GM23338 (cell line): ENCODE data around the gene ELOVL7. TPM values are rescaled to one million over a fixed set of nuclear protein-coding genes. Genes with fewer than 3 reads are reported as not detected.

Experiments used
- ATAC-seq: fragments of 200-7000 bp; cut with Tn5 transposase; 3 replicates; pipeline ENCODE4 v1.9.1; 2020
- DNase-seq: peaks from one replicate; pipeline ENCODE4 v3.0.0-alpha.2; 2015; ENCODE audit warnings: low spot score
- H2AFZ ChIP-seq: fragments of 200-600 bp; sonication (generic); 2 replicates; pipeline ENCODE4 v1.8.0; 2016; ENCODE audit warnings: antibody characterized with exemption, mild to moderate bottlenecking, moderate library complexity
- H3F3A ChIP-seq: fragments of 200-600 bp; sonication (generic); replicated peaks from 2 replicates; pipeline ENCODE4 v1.8.0; 2017; ENCODE audit warnings: antibody characterized with exemption, mixed run types, low read depth
- H3K27ac ChIP-seq: fragments of 200-600 bp; sonication (generic); 2 replicates; pipeline ENCODE4 v1.6.1; 2016; ENCODE audit warnings: low read depth
- H3K27me3 ChIP-seq: fragments of 200-600 bp; sonication (generic); 2 replicates; pipeline ENCODE4 v1.8.0; 2016; ENCODE audit warnings: mild to moderate bottlenecking, mixed run types, moderate library complexity; ENCODE audit not compliant: insufficient read depth
- H3K36me3 ChIP-seq: fragments of 200-600 bp; sonication (generic); 2 replicates; pipeline ENCODE4 v1.8.0; 2016; ENCODE audit warnings: mild to moderate bottlenecking; ENCODE audit not compliant: insufficient read depth
- H3K4me1 ChIP-seq: fragments of 200-600 bp; sonication (generic); 2 replicates; pipeline ENCODE4 v1.8.0; 2016; ENCODE audit warnings: mild to moderate bottlenecking, moderate library complexity; ENCODE audit not compliant: insufficient read depth
- H3K4me2 ChIP-seq: fragments of 200-600 bp; sonication (generic); 2 replicates; pipeline ENCODE4 v1.7.1; 2017; ENCODE audit warnings: mixed run types
- H3K4me3 ChIP-seq: fragments of 200-600 bp; sonication (generic); 2 replicates; pipeline ENCODE4 v1.6.1; 2016; ENCODE audit warnings: mixed run types
- H3K79me2 ChIP-seq: fragments of 200-600 bp; sonication (generic); replicated peaks from 2 replicates; pipeline ENCODE4 v1.8.0; 2017; ENCODE audit warnings: mild to moderate bottlenecking; ENCODE audit not compliant: insufficient read depth
- H3K9me2 ChIP-seq: fragments of 200-600 bp; sonication (generic); 2 replicates; pipeline ENCODE4 v1.8.0; 2017; ENCODE audit not compliant: insufficient read depth
- H4K20me1 ChIP-seq: fragments of 200-600 bp; sonication (generic); replicated peaks from 2 replicates; pipeline ENCODE4 v1.8.0; 2017; ENCODE audit warnings: mild to moderate bottlenecking; ENCODE audit not compliant: insufficient read depth
- H3K27ac Mint-ChIP-seq: 2 replicates; pipeline ENCODE4 v1.8.0; 2020; ENCODE audit warnings: inconsistent platforms, mild to moderate bottlenecking, moderate library complexity, mixed read lengths
- H3K27me3 Mint-ChIP-seq: 3 replicates; pipeline ENCODE4 v1.8.0; 2022; ENCODE audit warnings: low read depth, mild to moderate bottlenecking, moderate library complexity, mixed read lengths, inconsistent platforms; ENCODE audit not compliant: insufficient read depth, poor library complexity
- H3K36me3 Mint-ChIP-seq: 3 replicates; pipeline ENCODE4 v1.8.0; 2021; ENCODE audit warnings: low read depth, mild to moderate bottlenecking, inconsistent platforms, moderate library complexity, mixed read lengths
- H3K4me1 Mint-ChIP-seq: 3 replicates; pipeline ENCODE4 v1.8.0; 2020; ENCODE audit warnings: mild to moderate bottlenecking, inconsistent platforms, mixed read lengths
- H3K4me3 Mint-ChIP-seq: 3 replicates; pipeline ENCODE4 v1.8.0; 2021; ENCODE audit warnings: moderate library complexity, mild to moderate bottlenecking, inconsistent platforms, mixed read lengths
- H3K9me3 Mint-ChIP-seq: 3 replicates; pipeline ENCODE4 v1.8.0; 2020; ENCODE audit warnings: moderate library complexity, mild to moderate bottlenecking, inconsistent platforms, mixed read lengths
- EZH2phosphoT487 ChIP-seq: fragments of 200-600 bp; sonication (generic); IDR thresholded peaks from one replicate; pipeline ENCODE4 v1.8.1; 2018; ENCODE audit warnings: antibody characterized with exemption; ENCODE audit not compliant: unreplicated experiment
- POLR2AphosphoS5 ChIP-seq: IDR thresholded peaks from 2 replicates; pipeline ENCODE4 v1.6.1; 2016; ENCODE audit warnings: antibody characterized with exemption, low read depth
- STAT1 ChIP-seq: IDR thresholded peaks from one replicate; pipeline ENCODE4 v1.6.1; 2016; ENCODE audit warnings: antibody characterized with exemption; ENCODE audit not compliant: unreplicated experiment
- polyA plus RNA-seq: library from polyadenylated mRNA; unstranded; fragments of >200 nt; fragmentation: Nextera tagmentation; extraction: Ambion mirVana; gene quantifications from 2 replicates; pipeline ENCODE4 v1.2.1, GENCODE V29; 2016
- total RNA-seq: library from RNA; depleted of rRNA; stranded (reverse); fragments of >200 nt; shearing (Covaris generic); gene quantifications from 2 replicates; pipeline ENCODE4 v1.2.3, GENCODE V29; 2014
- TF ChIP-seq, protein P1 (sequence below): fragments of 250-450 bp; sonication (Bioruptor Pico); IDR thresholded peaks from 2 replicates; pipeline ENCODE4 v1.5.0; 2020; ENCODE audit warnings: mild to moderate bottlenecking, moderate library complexity
- TF ChIP-seq, protein P2 (sequence below): IDR thresholded peaks from 2 replicates; pipeline ENCODE4 v1.6.1; 2016; ENCODE audit warnings: antibody characterized with exemption

Gene ELOVL7
- total and polyA plus RNA-seq, 2 experiments from 2014 or later, result 2.3 to 7.0 TPM

DNA sequence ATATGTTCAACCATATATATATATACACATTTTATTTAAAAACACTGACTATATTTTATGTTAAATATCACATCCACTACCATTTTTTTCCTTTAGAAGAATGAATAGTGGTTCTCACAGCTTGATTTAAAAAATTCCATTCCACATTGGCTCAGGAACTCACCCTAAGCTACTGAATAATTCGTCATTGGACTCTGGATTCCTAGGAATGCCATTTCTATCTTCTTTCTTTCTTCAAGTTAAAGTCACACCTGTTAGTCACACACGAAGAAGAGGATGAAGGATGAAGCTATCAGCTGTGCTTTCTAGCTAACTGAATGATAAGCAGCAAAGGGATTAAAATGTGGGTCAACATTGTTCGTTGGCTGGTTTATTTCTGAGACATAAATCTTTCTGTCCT, 7.9 kb downstream of the ELOVL7 start:
- Histone ChIP-seq H3K27ac (peak overlapping the region; percentile 30), H3K4me3 (no peak overlapping the region), H3K36me3 (no peaks in the 10 kb centered on the region), H2AFZ (no peak overlapping the region), H3F3A (no peaks in the 10 kb centered on the region), H3K27me3 (0 out of 2 replicates have a peak, but pooled peaks cover under 1% of the 10 kb centered on the region), H3K4me1 (peaks cover 25% of the 10 kb centered on the region), H3K79me2 (peaks cover under 1% of the 10 kb centered on the region), H3K4me2 (peak overlapping the region; percentile 25), H4K20me1 (0 out of 2 replicates have a peak, but pooled peaks cover under 1% of the 10 kb centered on the region), H3K9me2 (peaks cover 3% of the 10 kb centered on the region; the same call in 1 of the 2 replicates)
- peak; percentile 50 for ATAC-seq
- H3K4me1 Mint-ChIP-seq, result peaks cover 30% of the 10 kb centered on the region
- H3K27me3 Mint-ChIP-seq, result peaks cover 5% of the 10 kb centered on the region
- TF ChIP-seq STAT1 (no peak), POLR2AphosphoS5 (no peak), EZH2phosphoT487 (no peak)
- TF ChIP-seq, protein P1, sequence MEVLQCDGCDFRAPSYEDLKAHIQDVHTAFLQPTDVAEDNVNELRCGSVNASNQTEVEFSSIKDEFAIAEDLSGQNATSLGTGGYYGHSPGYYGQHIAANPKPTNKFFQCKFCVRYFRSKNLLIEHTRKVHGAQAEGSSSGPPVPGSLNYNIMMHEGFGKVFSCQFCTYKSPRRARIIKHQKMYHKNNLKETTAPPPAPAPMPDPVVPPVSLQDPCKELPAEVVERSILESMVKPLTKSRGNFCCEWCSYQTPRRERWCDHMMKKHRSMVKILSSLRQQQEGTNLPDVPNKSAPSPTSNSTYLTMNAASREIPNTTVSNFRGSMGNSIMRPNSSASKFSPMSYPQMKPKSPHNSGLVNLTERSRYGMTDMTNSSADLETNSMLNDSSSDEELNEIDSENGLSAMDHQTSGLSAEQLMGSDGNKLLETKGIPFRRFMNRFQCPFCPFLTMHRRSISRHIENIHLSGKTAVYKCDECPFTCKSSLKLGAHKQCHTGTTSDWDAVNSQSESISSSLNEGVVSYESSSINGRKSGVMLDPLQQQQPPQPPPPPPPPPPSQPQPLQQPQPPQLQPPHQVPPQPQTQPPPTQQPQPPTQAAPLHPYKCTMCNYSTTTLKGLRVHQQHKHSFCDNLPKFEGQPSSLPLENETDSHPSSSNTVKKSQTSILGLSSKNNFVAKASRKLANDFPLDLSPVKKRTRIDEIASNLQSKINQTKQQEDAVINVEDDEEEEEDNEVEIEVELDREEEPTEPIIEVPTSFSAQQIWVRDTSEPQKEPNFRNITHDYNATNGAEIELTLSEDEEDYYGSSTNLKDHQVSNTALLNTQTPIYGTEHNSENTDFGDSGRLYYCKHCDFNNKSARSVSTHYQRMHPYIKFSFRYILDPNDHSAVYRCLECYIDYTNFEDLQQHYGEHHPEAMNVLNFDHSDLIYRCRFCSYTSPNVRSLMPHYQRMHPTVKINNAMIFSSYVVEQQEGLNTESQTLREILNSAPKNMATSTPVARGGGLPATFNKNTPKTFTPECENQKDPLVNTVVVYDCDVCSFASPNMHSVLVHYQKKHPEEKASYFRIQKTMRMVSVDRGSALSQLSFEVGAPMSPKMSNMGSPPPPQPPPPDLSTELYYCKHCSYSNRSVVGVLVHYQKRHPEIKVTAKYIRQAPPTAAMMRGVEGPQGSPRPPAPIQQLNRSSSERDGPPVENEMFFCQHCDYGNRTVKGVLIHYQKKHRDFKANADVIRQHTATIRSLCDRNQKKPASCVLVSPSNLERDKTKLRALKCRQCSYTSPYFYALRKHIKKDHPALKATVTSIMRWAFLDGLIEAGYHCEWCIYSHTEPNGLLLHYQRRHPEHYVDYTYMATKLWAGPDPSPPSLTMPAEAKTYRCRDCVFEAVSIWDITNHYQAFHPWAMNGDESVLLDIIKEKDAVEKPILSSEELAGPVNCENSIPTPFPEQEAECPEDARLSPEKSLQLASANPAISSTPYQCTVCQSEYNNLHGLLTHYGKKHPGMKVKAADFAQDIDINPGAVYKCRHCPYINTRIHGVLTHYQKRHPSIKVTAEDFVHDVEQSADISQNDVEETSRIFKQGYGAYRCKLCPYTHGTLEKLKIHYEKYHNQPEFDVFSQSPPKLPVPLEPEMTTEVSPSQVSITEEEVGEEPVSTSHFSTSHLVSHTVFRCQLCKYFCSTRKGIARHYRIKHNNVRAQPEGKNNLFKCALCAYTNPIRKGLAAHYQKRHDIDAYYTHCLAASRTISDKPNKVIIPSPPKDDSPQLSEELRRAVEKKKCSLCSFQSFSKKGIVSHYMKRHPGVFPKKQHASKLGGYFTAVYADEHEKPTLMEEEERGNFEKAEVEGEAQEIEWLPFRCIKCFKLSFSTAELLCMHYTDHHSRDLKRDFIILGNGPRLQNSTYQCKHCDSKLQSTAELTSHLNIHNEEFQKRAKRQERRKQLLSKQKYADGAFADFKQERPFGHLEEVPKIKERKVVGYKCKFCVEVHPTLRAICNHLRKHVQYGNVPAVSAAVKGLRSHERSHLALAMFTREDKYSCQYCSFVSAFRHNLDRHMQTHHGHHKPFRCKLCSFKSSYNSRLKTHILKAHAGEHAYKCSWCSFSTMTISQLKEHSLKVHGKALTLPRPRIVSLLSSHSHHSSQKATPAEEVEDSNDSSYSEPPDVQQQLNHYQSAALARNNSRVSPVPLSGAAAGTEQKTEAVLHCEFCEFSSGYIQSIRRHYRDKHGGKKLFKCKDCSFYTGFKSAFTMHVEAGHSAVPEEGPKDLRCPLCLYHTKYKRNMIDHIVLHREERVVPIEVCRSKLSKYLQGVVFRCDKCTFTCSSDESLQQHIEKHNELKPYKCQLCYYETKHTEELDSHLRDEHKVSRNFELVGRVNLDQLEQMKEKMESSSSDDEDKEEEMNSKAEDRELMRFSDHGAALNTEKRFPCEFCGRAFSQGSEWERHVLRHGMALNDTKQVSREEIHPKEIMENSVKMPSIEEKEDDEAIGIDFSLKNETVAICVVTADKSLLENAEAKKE (CRISPR knock-in tag), result no peak
- TF ChIP-seq, protein P2, sequence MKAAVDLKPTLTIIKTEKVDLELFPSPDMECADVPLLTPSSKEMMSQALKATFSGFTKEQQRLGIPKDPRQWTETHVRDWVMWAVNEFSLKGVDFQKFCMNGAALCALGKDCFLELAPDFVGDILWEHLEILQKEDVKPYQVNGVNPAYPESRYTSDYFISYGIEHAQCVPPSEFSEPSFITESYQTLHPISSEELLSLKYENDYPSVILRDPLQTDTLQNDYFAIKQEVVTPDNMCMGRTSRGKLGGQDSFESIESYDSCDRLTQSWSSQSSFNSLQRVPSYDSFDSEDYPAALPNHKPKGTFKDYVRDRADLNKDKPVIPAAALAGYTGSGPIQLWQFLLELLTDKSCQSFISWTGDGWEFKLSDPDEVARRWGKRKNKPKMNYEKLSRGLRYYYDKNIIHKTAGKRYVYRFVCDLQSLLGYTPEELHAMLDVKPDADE, result no peak
- peak; percentile 69 for DNase-seq
- H3K4me3 Mint-ChIP-seq, result peak overlapping the region; percentile 1; the same call in 1 of the 3 replicates
- 0 out of 2 replicates have a peak overlapping the region, but pooled peaks have one; percentile 90 for H3K27ac Mint-ChIP-seq
- H3K36me3 Mint-ChIP-seq, result 0 out of 3 replicates have a peak, but pooled peaks cover 2% of the 10 kb centered on the region
- H3K9me3 Mint-ChIP-seq, result no peaks in the 10 kb centered on the region; the same call in 2 of the 3 replicates
